ENCODE measurements around the gene TTF2. TPM values are rescaled to one million over a fixed set of nuclear protein-coding genes. Genes with fewer than 3 reads are reported as not detected.

The TTF2 gene
- total and polyA plus RNA-seq, 4 experiments from 2014 or later = 5.7 to 29.5 (median 20.2) TPM

- H3K27ac ChIP-seq (ENCODE audit: low read depth, low read length) = no peak overlapping the region
These were observed 14.5 kb upstream of the TTF2 start for GRCh38 chr1:117045644-117046043.

DNA sequence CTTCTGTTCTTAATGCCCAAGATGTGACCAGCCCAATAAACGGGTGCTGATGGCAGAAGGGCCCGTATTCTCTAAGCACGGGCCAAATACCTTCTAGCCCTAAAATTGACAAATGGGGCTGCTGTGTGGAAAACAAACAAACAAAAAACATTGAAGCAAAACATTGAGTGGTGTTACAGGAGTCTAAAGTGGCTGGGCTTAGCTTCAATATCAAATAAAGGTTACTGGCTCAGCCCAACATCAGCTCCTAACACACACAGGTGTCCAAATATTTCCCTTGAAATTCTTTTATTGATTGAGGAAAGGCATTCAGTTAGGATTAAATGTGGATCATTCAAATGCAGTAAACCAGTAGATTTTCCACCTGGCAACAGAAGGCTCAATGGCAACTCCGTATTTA is 13.3 kb upstream of the TTF2 start:
- Mint-ChIP-seq H3K27ac (no peak overlapping the region), H3K4me3 (no peak overlapping the region), H3K36me3 (no peaks in the 10 kb centered on the region), H3K27me3 (no peaks in the 10 kb centered on the region), H3K9me3 (peaks cover 0 to 2% (median 0%) of the 10 kb centered on the region in 8 donors), H3K4me1 (peaks cover 17 to 24% (median 22%) of the 10 kb centered on the region in 4 donors)
- Histone ChIP-seq H3K27ac (ENCODE audit: low read depth, low read length) (no peak overlapping the region), H3K27me3 (ENCODE audit: insufficient read depth, low read length) (no peaks in the 10 kb centered on the region), H3K9me3 (ENCODE audit: control insufficient read depth in 1 of 2, low read length in 2 of 2) (no peaks in the 10 kb centered on the region), H3K4me3 (ENCODE audit: low read length in 2 of 2) (no peak overlapping the region), H3K4me1 (ENCODE audit: insufficient read depth, low read length) (peaks cover 22% of the 10 kb centered on the region), H3K36me3 (ENCODE audit: insufficient read depth, low read length) (no peaks in the 10 kb centered on the region)
- ChIA-PET POLR2A (ENCODE audit: partially characterized antibody) (interaction anchor here (0.9 to 2.1 kb wide), 2 partner anchors 13 to 46 kb away, joined by 3 to 7 read pairs; partner anchors contain the start of gene TTF2), CTCF (ENCODE audit: partially characterized antibody) (interaction anchor here (1.1 kb wide), 1 partner anchor 309 kb away, joined by 4 read pairs; no protein-coding TSS in a partner anchor)
- intact Hi-C loops (cut with micrococcal nuclease) = no loop called here
- DNase-seq = no peak

More at GRCh38 chr1:117045644-117046043, 14.5 kb upstream of the TTF2 start:
- no peak overlapping the region for H3K4me3 Mint-ChIP-seq
- peaks cover 11% of the 10 kb centered on the region for H3K4me1 ChIP-seq (ENCODE audit: insufficient read depth, low read length)
- ChIA-PET POLR2A (ENCODE audit: partially characterized antibody) (interaction anchor here (1.0 to 2.1 kb wide), 2 partner anchors 14 to 308 kb away, joined by 3 to 7 read pairs; partner anchors contain the start of gene TTF2), CTCF (ENCODE audit: partially characterized antibody) (interaction anchor here (1.3 kb wide), 1 partner anchor 11 kb away, joined by 3 read pairs; no protein-coding TSS in a partner anchor)
- no peak overlapping the region for H3K4me3 ChIP-seq (ENCODE audit: low read length in 2 of 2)
- H3K36me3 ChIP-seq (ENCODE audit: insufficient read depth, low read length) = no peaks in the 10 kb centered on the region
- peaks cover 0 to 6% (median under 1%) of the 10 kb centered on the region in 8 donors for H3K9me3 Mint-ChIP-seq
- H3K9me3 ChIP-seq (ENCODE audit: control insufficient read depth in 1 of 2, low read length in 2 of 2) = no peaks in the 10 kb centered on the region
- H3K27ac Mint-ChIP-seq = no peak overlapping the region
- intact Hi-C loops (cut with micrococcal nuclease) = no loop called here
- no peaks in the 10 kb centered on the region for H3K27me3 Mint-ChIP-seq
- H3K4me1 Mint-ChIP-seq = peaks cover 10 to 15% (median 12%) of the 10 kb centered on the region in 4 donors
- H3K36me3 Mint-ChIP-seq = peaks cover 0 to 5% of the 10 kb centered on the region in 2 donors
- no peaks in the 10 kb centered on the region for H3K27me3 ChIP-seq (ENCODE audit: insufficient read depth, low read length)
- DNase-seq = no peak

GRCh38 chr1:117047271-117047670 is 12.9 kb upstream of the TTF2 start:
- CTCF ChIA-PET (ENCODE audit: partially characterized antibody) = interaction anchor here (1.1 kb wide), 1 partner anchor 309 kb away, joined by 4 read pairs; no protein-coding TSS in a partner anchor
- intact Hi-C loops (cut with micrococcal nuclease) = no loop called here
- H3K27me3 ChIP-seq (ENCODE audit: insufficient read depth, low read length) = no peaks in the 10 kb centered on the region
- H3K36me3 ChIP-seq (ENCODE audit: insufficient read depth, low read length) = no peaks in the 10 kb centered on the region
- no peaks in the 10 kb centered on the region for H3K27me3 Mint-ChIP-seq
- peaks cover 0 to 2% (median 0%) of the 10 kb centered on the region in 8 donors for H3K9me3 Mint-ChIP-seq
- no peak overlapping the region for H3K4me3 ChIP-seq (ENCODE audit: low read length in 2 of 2)
- no peak overlapping the region for H3K4me3 Mint-ChIP-seq
- no peak overlapping the region for H3K27ac Mint-ChIP-seq
- DNase-seq = no peak
- peaks cover 27% of the 10 kb centered on the region for H3K4me1 ChIP-seq (ENCODE audit: insufficient read depth, low read length)
- POLR2A ChIA-PET (ENCODE audit: partially characterized antibody) = interaction anchor here (0.9 kb wide), 1 partner anchor 13 kb away, joined by 3 read pairs; the partner anchor contains the start of gene TTF2
- no peaks in the 10 kb centered on the region for H3K9me3 ChIP-seq (ENCODE audit: control insufficient read depth in 1 of 2, low read length in 2 of 2)
- H3K4me1 Mint-ChIP-seq = peaks cover 19 to 27% (median 26%) of the 10 kb centered on the region in 4 donors
- H3K27ac ChIP-seq (ENCODE audit: low read depth, low read length) = no peak overlapping the region
- no peaks in the 10 kb centered on the region for H3K36me3 Mint-ChIP-seq

DNA sequence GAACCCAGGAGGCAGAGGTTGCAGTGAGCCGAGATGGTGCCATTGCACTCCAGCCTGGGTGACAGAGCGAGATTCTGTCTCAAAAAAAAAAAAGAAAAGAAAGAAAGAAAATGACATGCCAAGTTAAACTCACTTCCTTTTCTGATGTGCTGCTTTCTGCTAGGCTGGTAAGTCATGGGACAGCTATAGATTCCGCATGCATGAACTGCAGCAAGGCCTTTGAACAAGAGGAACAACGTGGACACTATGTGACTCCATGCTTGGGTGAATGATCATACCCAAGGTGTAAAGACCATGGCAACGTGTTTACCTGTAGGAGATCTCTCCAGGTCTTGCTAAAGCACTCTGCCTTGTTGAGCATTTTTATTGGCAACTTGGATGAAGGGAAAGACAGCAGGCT is 10.3 kb upstream of the TTF2 start:
- Histone ChIP-seq H3K36me3 (ENCODE audit: insufficient read depth, low read length) (no peaks in the 10 kb centered on the region), H3K4me1 (ENCODE audit: insufficient read depth, low read length) (peaks cover 29% of the 10 kb centered on the region), H3K9me3 (ENCODE audit: control insufficient read depth in 1 of 2, low read length in 2 of 2) (no peaks in the 10 kb centered on the region), H3K27me3 (ENCODE audit: insufficient read depth, low read length) (no peaks in the 10 kb centered on the region), H3K4me3 (ENCODE audit: low read length in 2 of 2) (no peak overlapping the region), H3K27ac (ENCODE audit: low read depth, low read length) (no peak overlapping the region)
- intact Hi-C loops (cut with micrococcal nuclease) = loop anchor here (2.0 to 5.0 kb wide), 2 partner anchors 43 to 63 kb away; no protein-coding TSS in a partner anchor
- peaks cover 21 to 33% (median 28%) of the 10 kb centered on the region in 4 donors for H3K4me1 Mint-ChIP-seq
- peak overlapping the region in 1 of 8 donors; percentile 4 for H3K4me3 Mint-ChIP-seq
- no peaks in the 10 kb centered on the region for H3K36me3 Mint-ChIP-seq
- CTCF ChIA-PET (ENCODE audit: partially characterized antibody) = interaction anchor here (0.9 to 12.8 kb wide), 4 partner anchors 21 to 324 kb away, joined by 3 to 160 read pairs (median 4); partner anchors contain the start of gene CD101
- POLR2A ChIA-PET (ENCODE audit: partially characterized antibody) = interaction anchor here (2.8 kb wide), 1 partner anchor 63 kb away, joined by 9 read pairs; no protein-coding TSS in a partner anchor
- no peaks in the 10 kb centered on the region for H3K9me3 Mint-ChIP-seq
- DNase-seq = no peak
- peak overlapping the region in 4 of 7 donors; percentile 49 to 89 (median 78) for H3K27ac Mint-ChIP-seq
- H3K27me3 Mint-ChIP-seq = no peaks in the 10 kb centered on the region

DNA sequence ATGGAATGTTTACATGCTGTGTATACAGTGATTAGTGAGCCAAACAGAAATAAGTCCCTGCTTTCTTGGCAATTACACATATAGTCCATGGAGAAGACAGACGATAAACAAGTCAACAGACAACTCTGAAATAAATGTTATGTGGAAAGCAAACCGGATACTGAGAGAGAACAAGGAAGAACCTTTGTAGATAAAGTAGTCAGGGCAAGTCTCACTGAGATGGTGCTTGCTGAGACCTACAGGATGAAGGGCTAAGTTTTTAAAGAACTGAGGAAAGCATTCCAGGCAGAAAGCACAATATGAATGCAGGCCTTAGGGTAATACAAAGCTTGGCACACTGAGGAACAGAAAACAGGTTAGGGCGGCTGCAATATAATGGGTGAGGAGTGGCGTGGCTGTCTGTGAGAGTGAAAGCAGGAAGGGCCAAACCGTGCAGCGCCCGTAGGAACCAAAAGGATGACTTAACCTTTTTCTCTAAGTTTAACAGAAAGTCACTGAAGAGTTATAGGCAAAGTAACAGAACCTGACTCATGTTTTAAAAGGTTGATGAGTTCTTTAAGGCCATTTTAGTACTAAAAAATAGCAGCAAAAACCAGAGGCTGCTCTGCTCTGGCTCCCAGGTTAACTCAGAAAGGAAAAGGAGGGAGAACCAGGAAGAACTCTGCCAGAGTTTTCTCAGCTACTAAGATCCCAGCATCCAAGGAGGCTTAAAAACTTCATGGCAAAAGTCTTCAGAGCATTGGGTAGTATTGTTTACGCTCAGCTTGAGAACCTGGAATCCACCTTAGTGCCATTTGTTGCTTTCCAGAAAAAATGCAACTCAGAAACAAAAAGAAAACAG is 8.7 kb upstream of the TTF2 start:
- intact Hi-C loops (cut with micrococcal nuclease) = loop anchor here (2.0 to 5.0 kb wide), 2 partner anchors 44 to 65 kb away; no protein-coding TSS in a partner anchor
- DNase-seq = peak in 4 of 5 donors; percentile 17 to 32 (median 26)
- H3K4me3 ChIP-seq (ENCODE audit: low read length in 2 of 2) = peak overlapping the region; percentile 52 to 53
- Mint-ChIP-seq H3K4me3 (peak overlapping the region; percentile 83 to 93 (median 88)), H3K36me3 (no peaks in the 10 kb centered on the region), H3K4me1 (peaks cover 21 to 33% (median 28%) of the 10 kb centered on the region in 4 donors), H3K27me3 (no peaks in the 10 kb centered on the region), H3K9me3 (no peaks in the 10 kb centered on the region), H3K27ac (peak overlapping the region; percentile 42 to 97 (median 95))
- H3K27ac ChIP-seq (ENCODE audit: low read depth, low read length) = peak overlapping the region; percentile 40
- no peaks in the 10 kb centered on the region for H3K9me3 ChIP-seq (ENCODE audit: control insufficient read depth in 1 of 2, low read length in 2 of 2)
- H3K27me3 ChIP-seq (ENCODE audit: insufficient read depth, low read length) = no peaks in the 10 kb centered on the region
- no peaks in the 10 kb centered on the region for H3K36me3 ChIP-seq (ENCODE audit: insufficient read depth, low read length)
- CTCF ChIA-PET (ENCODE audit: partially characterized antibody) = interaction anchor here (0.7 to 12.8 kb wide), 13 partner anchors 42 to 477 kb away, joined by 3 to 160 read pairs (median 4); no protein-coding TSS in a partner anchor
- POLR2A ChIA-PET (ENCODE audit: partially characterized antibody) = interaction anchor here (0.9 to 3.4 kb wide), 8 partner anchors 9 to 313 kb away, joined by 3 to 18 read pairs (median 6); partner anchors contain the start of genes CD2 and TTF2
- peaks cover 32% of the 10 kb centered on the region for H3K4me1 ChIP-seq (ENCODE audit: insufficient read depth, low read length)

DNA sequence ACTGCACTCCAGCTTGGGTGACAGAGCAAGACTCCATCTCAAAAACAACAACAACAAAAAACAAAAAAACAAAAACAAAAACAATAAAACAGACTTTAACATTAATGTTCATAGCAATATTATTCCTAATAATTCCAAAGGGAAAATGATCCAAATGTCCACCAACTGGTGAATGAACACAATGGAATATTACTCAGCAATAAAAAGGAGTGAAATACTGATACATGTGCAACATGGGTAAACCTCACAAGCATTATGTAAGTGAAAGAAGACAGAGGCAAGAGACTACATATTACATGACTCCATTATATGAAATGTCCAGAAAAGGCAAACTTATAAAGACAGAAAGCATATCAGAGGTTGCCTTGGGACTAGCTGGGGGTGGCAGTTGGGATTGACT is 6.1 kb upstream of the TTF2 start:
- peak overlapping the region in 3 of 7 donors; percentile 5 to 41 (median 31) for H3K27ac Mint-ChIP-seq
- H3K4me1 Mint-ChIP-seq = peaks cover 23 to 34% (median 27%) of the 10 kb centered on the region in 4 donors
- intact Hi-C loops (cut with micrococcal nuclease) = loop anchor here (5.0 kb wide), 1 partner anchor 47 kb away; no protein-coding TSS in a partner anchor

More for the DNA sequence above, 6.1 kb upstream of the TTF2 start:
- no peak for DNase-seq
- H3K4me3 Mint-ChIP-seq = no peak overlapping the region
- H3K27me3 ChIP-seq (ENCODE audit: insufficient read depth, low read length) = no peaks in the 10 kb centered on the region
- no peaks in the 10 kb centered on the region for H3K36me3 ChIP-seq (ENCODE audit: insufficient read depth, low read length)
- H3K9me3 ChIP-seq (ENCODE audit: control insufficient read depth in 1 of 2, low read length in 2 of 2) = no peaks in the 10 kb centered on the region
- no peak overlapping the region for H3K27ac ChIP-seq (ENCODE audit: low read depth, low read length)
- no peaks in the 10 kb centered on the region for H3K9me3 Mint-ChIP-seq
- peaks cover 34% of the 10 kb centered on the region for H3K4me1 ChIP-seq (ENCODE audit: insufficient read depth, low read length)
- no peaks in the 10 kb centered on the region for H3K36me3 Mint-ChIP-seq
- POLR2A ChIA-PET (ENCODE audit: partially characterized antibody) = interaction anchor here (0.6 to 3.4 kb wide), 4 partner anchors 67 to 317 kb away, joined by 3 to 18 read pairs (median 3); no protein-coding TSS in a partner anchor
- CTCF ChIA-PET (ENCODE audit: partially characterized antibody) = interaction anchor here (0.6 to 12.8 kb wide), 11 partner anchors 47 to 480 kb away, joined by 3 to 160 read pairs (median 4); no protein-coding TSS in a partner anchor
- H3K4me3 ChIP-seq (ENCODE audit: low read length in 2 of 2) = no peak overlapping the region
- no peaks in the 10 kb centered on the region for H3K27me3 Mint-ChIP-seq

Measured in CD4-positive, alpha-beta memory T cell (primary cell).